B cell (primary cell): ENCODE measurements around the gene MYO10. TPM values are rescaled to one million over a fixed set of nuclear protein-coding genes. Genes with fewer than 3 reads are reported as not detected.

ENCODE experiments used
- ATAC-seq: fragments of 200-7000 bp; cut with Tn5 transposase; one replicate; pipeline ENCODE4 v1.10.0; 2021; ENCODE audit warnings: low read depth, mild to moderate bottlenecking, moderate number of reproducible peaks, moderate library complexity
- CTCF ChIA-PET: fragments of 350-600 bp; sonication (Branson Sonifier 250); formaldehyde crosslinking; loops from one replicate; lab custom pipeline; 2021; ENCODE audit warnings: antibody characterized with exemption, inconsistent platforms; lab: Charles Lee
- POLR2A ChIA-PET: fragments of 350-600 bp; sonication (Branson Sonifier 250); formaldehyde crosslinking; loops from one replicate; lab custom pipeline; 2021; ENCODE audit warnings: antibody characterized with exemption; lab: Charles Lee
- DNase-seq: peaks from one replicate; pipeline ENCODE4 v3.0.0; 2013
- H2AFZ ChIP-seq: 2 replicates; pipeline ENCODE4 v1.6.1; 2012; ENCODE audit warnings: mild to moderate bottlenecking, low read depth, low read length; ENCODE audit not compliant: insufficient read depth, poor library complexity, severe bottlenecking
- H3K27ac ChIP-seq, 2 donors: 1 replicate in 1 of 2; 2 replicates in 1 of 2; pipeline ENCODE4 v1.5.1; 2012 to 2013; ENCODE audit warnings: low read length in 2 of 2, mild to moderate bottlenecking in 2 of 2, moderate library complexity in 1 of 2
- H3K27me3 ChIP-seq, 4 experiments: fragments of 200-600 bp in 1 of 4; sonication (generic) in 1 of 4; replicated peaks in 1 of 4; 1 replicate in 2 of 4; 2 replicates in 2 of 4; pipeline versions ENCODE4 v1.6.1 to v1.7.0; 2013 to 2016; ENCODE audit warnings: low read length in 3 of 4, mild to moderate bottlenecking in 2 of 4, mixed read lengths in 1 of 4, moderate library complexity in 1 of 4; ENCODE audit not compliant: insufficient read depth in 4 of 4, control insufficient read depth in 3 of 4; ENCODE audit errors: control extremely low read depth in 1 of 4
- H3K36me3 ChIP-seq, 2 experiments: replicated peaks in 1 of 2; 1 replicate in 1 of 2; 2 replicates in 1 of 2; pipeline versions ENCODE4 v1.6.1 to v1.7.1; 2013; ENCODE audit warnings: low read length in 1 of 2; ENCODE audit not compliant: insufficient read depth in 2 of 2, control insufficient read depth in 1 of 2; ENCODE audit errors: control extremely low read depth in 1 of 2, extremely low read depth in 1 of 2
- H3K4me1 ChIP-seq, 2 donors: fragments of 200-600 bp in 1 of 2; sonication (generic) in 1 of 2; 1 replicate in 1 of 2; 2 replicates in 1 of 2; pipeline versions ENCODE4 v1.5.1 to v1.6.1; 2013 to 2017; ENCODE audit warnings: low read length in 2 of 2; ENCODE audit not compliant: control insufficient read depth in 2 of 2, insufficient read depth in 2 of 2
- H3K4me2 ChIP-seq: replicated peaks from 2 replicates; pipeline ENCODE3; 2012; ENCODE audit warnings: mild to moderate bottlenecking, low read depth, low read length; ENCODE audit not compliant: poor library complexity, severe bottlenecking
- H3K4me3 ChIP-seq, 5 experiments: fragments of 200-600 bp in 1 of 5; sonication (generic) in 1 of 5; 1 replicate in 3 of 5; 2 replicates in 2 of 5; pipeline versions ENCODE4 v1.5.1 to v1.7.0; 2011 to 2016; ENCODE audit warnings: low read length in 4 of 5, mild to moderate bottlenecking in 4 of 5, low read depth in 2 of 5, control low read depth in 1 of 5, moderate library complexity in 1 of 5; ENCODE audit not compliant: insufficient read depth in 1 of 5; ENCODE audit errors: control extremely low read depth in 1 of 5, extremely low read depth in 1 of 5
- H3K79me2 ChIP-seq: fragments of 200-600 bp; sonication (generic); one replicate; pipeline ENCODE4 v1.6.0; 2016; ENCODE audit warnings: low read length; ENCODE audit not compliant: control insufficient read depth, insufficient read depth
- H3K9ac ChIP-seq: fragments of 200-600 bp; sonication (generic); 2 replicates; pipeline ENCODE4 v1.6.1; 2017; ENCODE audit warnings: mild to moderate bottlenecking, low read length, moderate library complexity
- H3K9me3 ChIP-seq, 3 donors: one replicate each; pipeline versions ENCODE4 v1.6.1 to v1.7.1; 2013; ENCODE audit warnings: low read length in 2 of 3; ENCODE audit not compliant: control insufficient read depth in 2 of 3, insufficient read depth in 1 of 3; ENCODE audit errors: control extremely low read depth in 1 of 3
- H4K20me1 ChIP-seq: 2 replicates; pipeline ENCODE4 v1.6.0; 2012; ENCODE audit warnings: mild to moderate bottlenecking, low read length; ENCODE audit not compliant: insufficient read depth, control insufficient read depth, poor library complexity, severe bottlenecking
- H3K27ac Mint-ChIP-seq: one replicate; pipeline ENCODE4 v1.8.0; 2021; ENCODE audit warnings: mixed read lengths
- H3K27me3 Mint-ChIP-seq: one replicate; pipeline ENCODE4 v1.8.0; 2021; ENCODE audit warnings: mixed read lengths
- H3K4me1 Mint-ChIP-seq: one replicate; pipeline ENCODE4 v1.8.0; 2021; ENCODE audit warnings: mixed read lengths
- H3K4me3 Mint-ChIP-seq: one replicate; pipeline ENCODE4 v1.8.0; 2021; ENCODE audit warnings: mixed read lengths
- H3K9me3 Mint-ChIP-seq: one replicate; pipeline ENCODE4 v1.8.0; 2022; ENCODE audit warnings: mixed read lengths; ENCODE audit not compliant: insufficient read depth
- EZH2 ChIP-seq: IDR thresholded peaks from 2 replicates; pipeline ENCODE4 v1.6.1; 2012; ENCODE audit warnings: borderline replicate concordance, low read depth, mild to moderate bottlenecking, moderate library complexity, low read length; ENCODE audit not compliant: insufficient read depth, poor library complexity, severe bottlenecking
- WGBS: methylation state at CpG from one replicate; pipeline ENCODE4 v1.1.5; 2013; ENCODE audit warnings: missing lambda C conversion rate; ENCODE audit not compliant: insufficient coverage; 5-methylcytosine and 5-hydroxymethylcytosine counted together
- intact Hi-C: fragments of 100-400 bp; cut with micrococcal nuclease; formaldehyde crosslinking; loops from one replicate; pipeline ENCODE4 v1.10.0; 2022
- polyA plus RNA-seq: library from polyadenylated mRNA; depleted of rRNA; stranded (reverse); fragments of >200 nt; gene quantifications from 2 replicates; pipeline ENCODE4 v1.2.3, GENCODE V29; 2012
- total RNA-seq, 2 donors: library from RNA; stranded (reverse); fragments of 120-200 nt in 1 of 2; gene quantifications; 1 replicate in 1 of 2; 2 replicates in 1 of 2; pipeline versions ENCODE4 v1.2.3 to v1.2.4, GENCODE V29; 2013 to 2022
- TF ChIP-seq, protein P1 (sequence below): fragments of 200-600 bp; IDR thresholded peaks from one replicate; pipeline ENCODE4 v1.8.0; 2022; ENCODE audit warnings: antibody characterized with exemption, mild to moderate bottlenecking

MYO10 gene
- total and polyA plus RNA-seq, 2 donors (not counting 1 experiment from before 2014, with no cell fraction given) = 0.10 TPM; not detected in 1

DNA sequence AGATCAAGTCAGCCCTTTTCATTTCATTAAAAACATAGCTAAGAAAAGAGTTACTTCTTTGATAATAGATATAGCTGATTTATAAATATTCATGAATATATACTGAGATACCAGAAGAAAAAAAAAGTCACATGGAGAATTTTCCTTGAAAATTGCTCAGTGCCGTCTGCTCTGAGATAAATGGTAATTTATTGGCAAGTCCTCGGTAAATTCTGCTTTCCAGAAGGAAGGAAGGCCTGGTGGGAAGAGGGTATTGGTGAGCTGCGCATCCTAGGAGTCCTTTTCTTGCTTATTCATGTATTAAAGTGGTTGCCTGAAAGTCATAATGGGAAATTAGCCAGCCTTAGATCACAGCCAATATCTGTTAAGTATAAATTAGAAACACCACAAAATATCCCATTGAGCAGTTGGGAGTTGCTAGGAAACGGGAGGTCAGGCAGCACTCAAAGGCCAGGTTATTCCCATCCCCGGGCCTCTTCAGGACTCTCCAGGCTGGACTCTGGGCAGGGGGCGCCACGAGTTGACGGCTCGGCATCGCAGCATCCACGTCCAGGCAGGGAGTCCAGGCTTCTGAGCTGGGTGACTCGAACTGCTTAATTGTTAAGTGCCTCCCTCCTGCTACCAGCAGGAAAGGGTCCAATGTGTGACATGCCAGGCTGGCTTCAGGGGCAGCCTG is 202.6 kb downstream of the MYO10 start:
- Mint-ChIP-seq H3K27me3 (peaks cover 24% of the 10 kb centered on the region), H3K4me1 (no peaks in the 10 kb centered on the region), H3K9me3 (peaks cover 2% of the 10 kb centered on the region), H3K27ac (no peak overlapping the region), H3K4me3 (no peak overlapping the region)
- 99% methylated on average over 8 of the region's 12 CpGs for WGBS
- intact Hi-C loops = no loop called here
- no peak for ATAC-seq
- Histone ChIP-seq H3K27me3 (no peaks in the 10 kb centered on the region), H3K27ac (no peak overlapping the region), H3K9me3 (peaks cover 0 to 3% (median 0%) of the 10 kb centered on the region in 3 donors), H4K20me1 (no peaks in the 10 kb centered on the region), H3K4me1 (no peaks in the 10 kb centered on the region), H3K9ac (no peak overlapping the region), H3K4me2 (no peak overlapping the region), H3K79me2 (no peaks in the 10 kb centered on the region), H3K36me3 (no peaks in the 10 kb centered on the region), H3K4me3 (no peak overlapping the region), H2AFZ (no peak overlapping the region)
- TF ChIP-seq, protein P1, sequence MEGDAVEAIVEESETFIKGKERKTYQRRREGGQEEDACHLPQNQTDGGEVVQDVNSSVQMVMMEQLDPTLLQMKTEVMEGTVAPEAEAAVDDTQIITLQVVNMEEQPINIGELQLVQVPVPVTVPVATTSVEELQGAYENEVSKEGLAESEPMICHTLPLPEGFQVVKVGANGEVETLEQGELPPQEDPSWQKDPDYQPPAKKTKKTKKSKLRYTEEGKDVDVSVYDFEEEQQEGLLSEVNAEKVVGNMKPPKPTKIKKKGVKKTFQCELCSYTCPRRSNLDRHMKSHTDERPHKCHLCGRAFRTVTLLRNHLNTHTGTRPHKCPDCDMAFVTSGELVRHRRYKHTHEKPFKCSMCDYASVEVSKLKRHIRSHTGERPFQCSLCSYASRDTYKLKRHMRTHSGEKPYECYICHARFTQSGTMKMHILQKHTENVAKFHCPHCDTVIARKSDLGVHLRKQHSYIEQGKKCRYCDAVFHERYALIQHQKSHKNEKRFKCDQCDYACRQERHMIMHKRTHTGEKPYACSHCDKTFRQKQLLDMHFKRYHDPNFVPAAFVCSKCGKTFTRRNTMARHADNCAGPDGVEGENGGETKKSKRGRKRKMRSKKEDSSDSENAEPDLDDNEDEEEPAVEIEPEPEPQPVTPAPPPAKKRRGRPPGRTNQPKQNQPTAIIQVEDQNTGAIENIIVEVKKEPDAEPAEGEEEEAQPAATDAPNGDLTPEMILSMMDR = no peak
- TF ChIP-seq EZH2 = no peak
- DNase-seq = no peak
- POLR2A ChIA-PET = no interaction called here
- CTCF ChIA-PET = no interaction called here

DNA sequence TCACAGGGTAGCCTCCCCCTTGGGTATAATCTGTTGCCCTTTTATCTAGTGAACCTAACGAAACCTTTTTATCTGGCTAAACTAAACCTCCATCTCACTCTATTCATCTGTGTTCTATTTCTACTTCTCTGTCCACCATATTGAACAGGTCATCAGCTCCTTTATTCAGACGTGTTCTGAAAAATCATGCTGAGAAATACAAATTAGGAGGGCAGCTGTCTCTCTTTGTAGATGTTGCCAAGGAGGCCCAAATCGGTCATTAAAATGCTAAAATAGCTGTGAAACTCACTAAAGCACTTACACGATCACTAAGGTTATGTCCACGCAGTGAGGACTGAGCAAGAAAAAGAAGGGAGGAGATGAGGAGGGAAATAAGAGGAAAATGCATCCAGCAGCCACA is 203.7 kb downstream of the MYO10 start:
- no peak for TF ChIP-seq EZH2
- TF ChIP-seq, protein P1 = no peak
- Histone ChIP-seq H3K4me2 (no peak overlapping the region), H3K4me1 (peaks cover 2 to 5% of the 10 kb centered on the region in 2 donors), H3K36me3 (no peaks in the 10 kb centered on the region), H3K79me2 (no peaks in the 10 kb centered on the region), H3K9me3 (peaks cover 0 to 3% (median 0%) of the 10 kb centered on the region in 3 donors), H3K9ac (no peak overlapping the region), H2AFZ (no peak overlapping the region), H3K27me3 (no peaks in the 10 kb centered on the region), H3K4me3 (no peak overlapping the region), H4K20me1 (no peaks in the 10 kb centered on the region), H3K27ac (no peak overlapping the region)
- H3K4me1 Mint-ChIP-seq = peaks cover 4% of the 10 kb centered on the region
- ATAC-seq = no peak
- H3K4me3 Mint-ChIP-seq = no peak overlapping the region
- no peak overlapping the region for H3K27ac Mint-ChIP-seq
- intact Hi-C loops = no loop called here
- DNase-seq = no peak
- 100% methylated on average over 2 of the region's 5 CpGs for WGBS
- ChIA-PET CTCF (no interaction called here), POLR2A (no interaction called here)
- no peaks in the 10 kb centered on the region for H3K9me3 Mint-ChIP-seq
- H3K27me3 Mint-ChIP-seq = peaks cover 19% of the 10 kb centered on the region
